RWPE2 (cell line): Measurements from ENCODE around the gene ADGRG4.

Experiments
- ATAC-seq: fragments of 200-7000 bp; cut with Tn5 transposase; 3 replicates; pipeline ENCODE4 v1.9.1; 2021; ENCODE audit warnings: low read depth
- DNase-seq: peaks from one replicate; pipeline ENCODE4 v3.0.0-alpha.2; 2020; ENCODE audit warnings: low spot score
- H3K27ac ChIP-seq: fragments of 450-650 bp; 2 replicates; pipeline ENCODE4 v1.5.1; 2017; ENCODE audit warnings: mild to moderate bottlenecking; ENCODE audit not compliant: poor library complexity, severe bottlenecking
- H3K27me3 ChIP-seq: fragments of 250-450 bp; sonication (Bioruptor Pico); 2 replicates; pipeline ENCODE4 v1.5.1; 2021; ENCODE audit warnings: mild to moderate bottlenecking, moderate library complexity; ENCODE audit not compliant: insufficient read depth, poor library complexity, severe bottlenecking
- H3K36me3 ChIP-seq: fragments of 250-450 bp; sonication (Bioruptor Pico); 2 replicates; pipeline ENCODE4 v1.5.1; 2020; ENCODE audit warnings: low read depth, mild to moderate bottlenecking, moderate library complexity
- H3K4me1 ChIP-seq: fragments of 250-450 bp; sonication (Bioruptor Pico); 2 replicates; pipeline ENCODE4 v1.5.1; 2021; ENCODE audit warnings: mild to moderate bottlenecking, moderate library complexity; ENCODE audit not compliant: insufficient read depth, poor library complexity, severe bottlenecking
- H3K4me3 ChIP-seq: fragments of 250-450 bp; sonication (Bioruptor Pico); 2 replicates; pipeline ENCODE4 v1.5.1; 2021; ENCODE audit warnings: mild to moderate bottlenecking, moderate library complexity; ENCODE audit not compliant: severe bottlenecking
- H3K9me3 ChIP-seq: fragments of 250-450 bp; sonication (Bioruptor Pico); 2 replicates; pipeline ENCODE4 v1.5.1; 2021; ENCODE audit warnings: mild to moderate bottlenecking, moderate library complexity; ENCODE audit not compliant: severe bottlenecking
- TF ChIP-seq, protein P1 (sequence below): fragments of 450-650 bp; IDR thresholded peaks from one replicate; pipeline ENCODE4 v1.5.1; 2017; ENCODE audit warnings: mild to moderate bottlenecking, moderate library complexity; ENCODE audit not compliant: poor library complexity, severe bottlenecking

ADGRG4 gene

DNA sequence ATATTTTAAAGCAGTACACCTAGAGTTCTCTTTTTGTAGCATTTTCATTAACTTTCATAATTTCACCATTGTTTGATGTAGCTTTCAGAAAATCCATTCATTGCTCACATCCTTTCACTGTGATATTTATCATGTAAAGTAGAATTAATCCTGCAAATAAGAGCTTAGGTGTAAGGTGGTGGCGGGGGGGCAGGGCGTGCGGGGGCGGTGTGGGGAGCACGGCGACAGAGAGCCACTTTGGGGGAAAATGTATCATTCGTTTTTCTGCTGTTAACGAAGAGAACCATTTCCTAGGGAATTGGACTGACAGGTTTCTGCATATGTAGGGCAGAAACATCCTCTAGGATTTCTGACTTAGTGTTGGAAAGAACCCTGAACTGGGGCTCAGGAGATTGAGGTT lies 104.4 kb downstream of the ADGRG4 start:
- Histone ChIP-seq H3K36me3 (no peaks in the 10 kb centered on the region), H3K9me3 (no peaks in the 10 kb centered on the region), H3K27ac (no peak overlapping the region), H3K27me3 (no peaks in the 10 kb centered on the region), H3K4me3 (no peak overlapping the region), H3K4me1 (no peaks in the 10 kb centered on the region)
- TF ChIP-seq, protein P1, sequence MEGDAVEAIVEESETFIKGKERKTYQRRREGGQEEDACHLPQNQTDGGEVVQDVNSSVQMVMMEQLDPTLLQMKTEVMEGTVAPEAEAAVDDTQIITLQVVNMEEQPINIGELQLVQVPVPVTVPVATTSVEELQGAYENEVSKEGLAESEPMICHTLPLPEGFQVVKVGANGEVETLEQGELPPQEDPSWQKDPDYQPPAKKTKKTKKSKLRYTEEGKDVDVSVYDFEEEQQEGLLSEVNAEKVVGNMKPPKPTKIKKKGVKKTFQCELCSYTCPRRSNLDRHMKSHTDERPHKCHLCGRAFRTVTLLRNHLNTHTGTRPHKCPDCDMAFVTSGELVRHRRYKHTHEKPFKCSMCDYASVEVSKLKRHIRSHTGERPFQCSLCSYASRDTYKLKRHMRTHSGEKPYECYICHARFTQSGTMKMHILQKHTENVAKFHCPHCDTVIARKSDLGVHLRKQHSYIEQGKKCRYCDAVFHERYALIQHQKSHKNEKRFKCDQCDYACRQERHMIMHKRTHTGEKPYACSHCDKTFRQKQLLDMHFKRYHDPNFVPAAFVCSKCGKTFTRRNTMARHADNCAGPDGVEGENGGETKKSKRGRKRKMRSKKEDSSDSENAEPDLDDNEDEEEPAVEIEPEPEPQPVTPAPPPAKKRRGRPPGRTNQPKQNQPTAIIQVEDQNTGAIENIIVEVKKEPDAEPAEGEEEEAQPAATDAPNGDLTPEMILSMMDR: no peak
- no peak for ATAC-seq
- no peak for DNase-seq

DNA sequence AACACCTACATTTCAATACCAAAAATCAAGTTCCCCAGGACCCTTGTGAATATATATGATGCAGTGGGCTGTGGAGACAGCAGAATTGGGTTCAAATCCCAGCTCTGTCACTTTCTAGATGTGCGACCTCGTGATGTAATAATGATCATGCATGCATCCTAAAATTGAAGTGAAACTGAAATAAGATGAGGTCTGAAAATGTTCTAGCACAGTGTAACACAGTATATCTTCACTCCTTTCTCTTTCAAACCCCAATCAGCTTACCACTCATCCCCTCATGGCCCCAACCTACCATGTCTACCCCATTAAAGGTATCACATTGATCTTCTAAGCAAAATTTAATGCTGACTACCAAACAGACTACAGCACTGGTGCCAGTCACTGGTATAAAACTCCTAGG lies 117.0 kb downstream of the ADGRG4 start:
- no peak overlapping the region for H3K27ac ChIP-seq
- H3K4me3 ChIP-seq: no peak overlapping the region
- no peak for DNase-seq
- no peaks in the 10 kb centered on the region for H3K27me3 ChIP-seq
- no peaks in the 10 kb centered on the region for H3K4me1 ChIP-seq
- ATAC-seq: no peak
- H3K36me3 ChIP-seq: no peaks in the 10 kb centered on the region
- H3K9me3 ChIP-seq: no peaks in the 10 kb centered on the region
- TF ChIP-seq, protein P1: no peak

DNA sequence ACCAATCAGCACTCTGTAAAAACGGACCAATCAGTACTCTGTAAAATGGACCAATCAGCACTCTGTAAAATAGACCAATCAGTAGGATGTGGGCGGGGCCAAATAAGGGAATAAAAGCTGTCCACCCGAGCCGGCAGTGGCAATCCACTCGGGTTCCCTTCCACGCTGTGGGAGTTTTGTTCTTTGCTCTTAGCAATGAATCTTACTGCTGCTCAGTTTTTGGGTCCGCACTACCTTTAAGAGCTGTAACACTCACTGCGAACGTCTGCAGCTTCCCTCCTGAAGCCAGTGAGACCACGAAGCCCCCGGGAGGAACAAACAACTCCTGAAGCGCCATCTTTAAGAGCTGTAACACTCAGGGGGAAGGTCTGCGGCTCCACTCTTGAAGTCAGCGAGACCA lies 120.6 kb downstream of the ADGRG4 start:
- no peak overlapping the region for H3K4me3 ChIP-seq
- no peaks in the 10 kb centered on the region for H3K36me3 ChIP-seq
- no peaks in the 10 kb centered on the region for H3K9me3 ChIP-seq
- TF ChIP-seq, protein P1: no peak
- no peaks in the 10 kb centered on the region for H3K4me1 ChIP-seq
- ATAC-seq (no peak), DNase-seq (no peak)
- H3K27me3 ChIP-seq: no peaks in the 10 kb centered on the region
- H3K27ac ChIP-seq: no peak overlapping the region

DNA sequence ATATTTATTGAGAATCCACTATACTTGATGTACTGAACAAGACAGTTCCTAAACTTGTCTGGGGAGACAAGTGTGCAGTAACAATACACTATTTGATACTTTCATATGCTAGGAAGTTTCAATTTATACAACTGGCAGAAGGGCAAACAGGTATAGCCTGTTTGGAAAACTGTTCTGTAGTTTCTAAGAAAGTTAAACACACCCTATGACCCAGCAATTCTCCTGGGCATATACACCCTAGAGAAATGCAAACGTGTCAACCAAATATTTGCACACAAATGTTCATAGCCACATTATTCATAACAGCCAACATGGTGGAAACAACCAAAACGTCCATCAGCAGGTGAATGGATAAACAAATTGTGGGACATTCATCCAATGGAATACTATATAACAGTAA lies 123.0 kb downstream of the ADGRG4 start:
- Histone ChIP-seq H3K4me1 (no peaks in the 10 kb centered on the region), H3K9me3 (no peaks in the 10 kb centered on the region), H3K4me3 (no peak overlapping the region), H3K36me3 (no peaks in the 10 kb centered on the region), H3K27me3 (no peaks in the 10 kb centered on the region), H3K27ac (no peak overlapping the region)
- TF ChIP-seq, protein P1: no peak
- ATAC-seq: no peak
- no peak for DNase-seq

DNA sequence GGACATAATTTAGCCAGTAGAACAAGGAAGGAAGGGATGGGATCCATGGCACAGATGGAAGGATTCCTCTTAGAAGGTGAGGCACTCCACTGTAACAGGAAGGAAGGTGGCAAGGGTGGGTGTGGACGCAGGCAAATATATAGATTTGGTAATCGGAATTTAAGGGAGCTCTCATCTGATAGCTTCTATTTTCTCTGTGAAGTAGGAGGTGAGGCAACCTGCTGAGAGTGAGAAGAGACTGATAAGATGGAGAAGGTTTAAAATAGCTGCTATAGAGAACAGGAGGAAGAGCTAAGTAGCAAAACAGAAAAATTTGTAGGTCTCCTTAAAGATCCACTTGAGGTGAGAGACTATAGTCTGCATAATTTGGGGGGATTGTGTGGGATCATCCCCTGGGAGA lies 125.2 kb downstream of the ADGRG4 start:
- Histone ChIP-seq H3K4me1 (no peaks in the 10 kb centered on the region), H3K27me3 (no peaks in the 10 kb centered on the region), H3K9me3 (no peaks in the 10 kb centered on the region), H3K36me3 (no peaks in the 10 kb centered on the region), H3K4me3 (no peak overlapping the region), H3K27ac (no peak overlapping the region)
- TF ChIP-seq, protein P1: no peak
- ATAC-seq: no peak
- no peak for DNase-seq
